HEK293 (cell line): ENCODE data around the gene LEFTY1.

Experiments
- GLIS2 ChIP-seq: fragments of 450-650 bp; formaldehyde crosslinking; IDR thresholded peaks from 2 replicates; pipeline ENCODE4 v1.5.1; 2016; ENCODE audit warnings: missing biosample characterization, missing genetic modification characterization
- HOXD13 ChIP-seq: sonication (generic); formaldehyde crosslinking; IDR thresholded peaks from 2 replicates; pipeline ENCODE4 v1.8.0; 2022; ENCODE audit warnings: missing genetic modification reagents, borderline replicate concordance
- KLF1 ChIP-seq: fragments of 450-650 bp; formaldehyde crosslinking; IDR thresholded peaks from 2 replicates; pipeline ENCODE4 v1.5.1; 2016; ENCODE audit warnings: missing biosample characterization, missing genetic modification characterization
- OSR2 ChIP-seq: fragments of 450-650 bp; formaldehyde crosslinking; IDR thresholded peaks from 2 replicates; pipeline ENCODE4 v1.5.1; 2016; ENCODE audit warnings: missing biosample characterization, missing genetic modification characterization
- PRDM1 ChIP-seq: fragments of 450-650 bp; formaldehyde crosslinking; IDR thresholded peaks from 2 replicates; pipeline ENCODE4; 2016; ENCODE audit warnings: missing biosample characterization, missing genetic modification characterization
- PRDM10 ChIP-seq: fragments of 450-650 bp; formaldehyde crosslinking; IDR thresholded peaks from 2 replicates; pipeline ENCODE4 v1.5.1; 2016; ENCODE audit warnings: missing biosample characterization, missing genetic modification characterization
- REPIN1 ChIP-seq: fragments of 450-650 bp; formaldehyde crosslinking; IDR thresholded peaks from 2 replicates; pipeline ENCODE4 v1.5.1; 2017; ENCODE audit warnings: missing biosample characterization, missing genetic modification characterization, low read depth
- SP3 ChIP-seq: fragments of 450-650 bp; formaldehyde crosslinking; IDR thresholded peaks from 2 replicates; pipeline ENCODE4 v1.5.1; 2016; ENCODE audit warnings: missing biosample characterization, missing genetic modification characterization
- TRIM28 ChIP-seq: IDR thresholded peaks from 2 replicates; pipeline ENCODE4 v1.6.1; 2011; ENCODE audit warnings: low read length, control low read depth, borderline replicate concordance
- ZBTB10 ChIP-seq: fragments of 450-650 bp; formaldehyde crosslinking; IDR thresholded peaks from 2 replicates; pipeline ENCODE4 v1.5.1; 2016; ENCODE audit warnings: missing biosample characterization, missing genetic modification characterization
- ZEB2 ChIP-seq: fragments of 450-650 bp; formaldehyde crosslinking; IDR thresholded peaks from 2 replicates; pipeline ENCODE4 v1.5.1; 2016; ENCODE audit warnings: missing biosample characterization, missing genetic modification characterization
- ZFHX2 ChIP-seq: fragments of 450-650 bp; formaldehyde crosslinking; conservative IDR thresholded peaks from 2 replicates; pipeline ENCODE4 v1.5.1; 2016; ENCODE audit warnings: missing biosample characterization, missing genetic modification characterization
- ZNF146 ChIP-seq: fragments of 450-650 bp; formaldehyde crosslinking; IDR thresholded peaks from 2 replicates; pipeline ENCODE4 v1.5.1; 2016; ENCODE audit warnings: missing biosample characterization, missing genetic modification characterization
- ZNF2 ChIP-seq: fragments of 450-650 bp; formaldehyde crosslinking; IDR thresholded peaks from 2 replicates; pipeline ENCODE4 v1.5.1; 2016; ENCODE audit warnings: missing biosample characterization, missing genetic modification characterization
- ZNF214 ChIP-seq: fragments of 450-650 bp; formaldehyde crosslinking; IDR thresholded peaks from 2 replicates; pipeline ENCODE4 v1.5.1; 2017; ENCODE audit warnings: missing biosample characterization, mild to moderate bottlenecking, missing genetic modification characterization, borderline replicate concordance
- ZNF292 ChIP-seq: fragments of 450-650 bp; formaldehyde crosslinking; IDR thresholded peaks from 2 replicates; pipeline ENCODE4 v1.5.1; 2016; ENCODE audit warnings: low read depth, missing biosample characterization, missing genetic modification characterization, borderline replicate concordance
- ZNF362 ChIP-seq: fragments of 450-650 bp; formaldehyde crosslinking; IDR thresholded peaks from 2 replicates; pipeline ENCODE4 v1.5.1; 2016; ENCODE audit warnings: missing biosample characterization, missing genetic modification characterization
- ZNF394 ChIP-seq: fragments of 450-650 bp; formaldehyde crosslinking; IDR thresholded peaks from 2 replicates; pipeline ENCODE4 v1.5.1; 2016; ENCODE audit warnings: missing biosample characterization, missing genetic modification characterization, mild to moderate bottlenecking, moderate library complexity, borderline replicate concordance
- ZNF473 ChIP-seq: fragments of 450-650 bp; formaldehyde crosslinking; IDR thresholded peaks from 2 replicates; pipeline ENCODE4 v1.5.1; 2017; ENCODE audit warnings: missing biosample characterization, missing genetic modification characterization
- ZNF518A ChIP-seq: fragments of 450-650 bp; formaldehyde crosslinking; conservative IDR thresholded peaks from 2 replicates; pipeline ENCODE4 v1.5.1; 2016; ENCODE audit warnings: low read depth, missing biosample characterization, missing genetic modification characterization
- ZNF580 ChIP-seq: fragments of 450-650 bp; formaldehyde crosslinking; IDR thresholded peaks from 2 replicates; pipeline ENCODE4 v1.5.1; 2016; ENCODE audit warnings: missing biosample characterization, missing genetic modification characterization
- ZNF747 ChIP-seq: fragments of 450-650 bp; formaldehyde crosslinking; IDR thresholded peaks from 2 replicates; pipeline ENCODE4 v1.5.1; 2016; ENCODE audit warnings: missing biosample characterization, missing genetic modification characterization
- ZNF792 ChIP-seq: fragments of 450-650 bp; formaldehyde crosslinking; IDR thresholded peaks from 2 replicates; pipeline ENCODE4 v1.5.1; 2016; ENCODE audit warnings: missing biosample characterization, missing genetic modification characterization
- ZNF837 ChIP-seq: fragments of 450-650 bp; formaldehyde crosslinking; IDR thresholded peaks from 2 replicates; pipeline ENCODE4 v1.5.1; 2016; ENCODE audit warnings: missing biosample characterization, missing genetic modification characterization
- ZNF843 ChIP-seq: fragments of 450-650 bp; formaldehyde crosslinking; IDR thresholded peaks from 2 replicates; pipeline ENCODE4 v1.5.1; 2016; ENCODE audit warnings: missing biosample characterization, missing genetic modification characterization
- ZSCAN23 ChIP-seq: fragments of 450-650 bp; formaldehyde crosslinking; IDR thresholded peaks from 2 replicates; pipeline ENCODE4 v1.5.1; 2016; ENCODE audit warnings: missing biosample characterization, missing genetic modification characterization
- ZXDB ChIP-seq: fragments of 450-650 bp; formaldehyde crosslinking; IDR thresholded peaks from 2 replicates; pipeline ENCODE4 v1.5.1; 2016; ENCODE audit warnings: missing biosample characterization, missing genetic modification characterization

The LEFTY1 gene

GRCh38 chr1:225923692-225924555 lies 35.0 kb upstream of the LEFTY1 start, which contains the start of gene PYCR2 (continued):
- TF ChIP-seq KLF1 (tag by site-specific recombination) = peak; percentile 84
- peak; percentile 37; the same call in 1 of the 2 replicates for TF ChIP-seq ZNF394 (tag by site-specific recombination)
- TF ChIP-seq ZNF2 (tag by site-specific recombination) = peak; percentile 96
- peak; percentile 99 for TF ChIP-seq ZXDB
- 0 out of 2 replicates have a peak, but pooled peaks have one; percentile 34 for TF ChIP-seq ZNF837 (tag by site-specific recombination)
- TF ChIP-seq ZBTB10 (tag by site-specific recombination) = peak; percentile 91
- TF ChIP-seq GLIS2 (tag by site-specific recombination) = peak; percentile 99
- peak; percentile 4; the same call in 1 of the 2 replicates for TF ChIP-seq ZNF146 (tag by site-specific recombination)
- TF ChIP-seq OSR2 = peak; percentile 60
- peak; percentile 98 for TF ChIP-seq PRDM10 (tag by site-specific recombination)
- TF ChIP-seq ZNF292 = no peak
- no peak for TF ChIP-seq PRDM1 (tag by site-specific recombination)
- peak; percentile 71; the same call in 1 of the 2 replicates for TF ChIP-seq ZNF843 (tag by site-specific recombination)
- TF ChIP-seq ZNF518A (tag by site-specific recombination) = peak; percentile 69
- peak; percentile 97 for TF ChIP-seq SP3 (tag by site-specific recombination)
- TF ChIP-seq ZNF362 = no peak
- TF ChIP-seq ZNF473 (tag by site-specific recombination) = no peak
- TF ChIP-seq ZFHX2 (tag by site-specific recombination) = peak; percentile 95
- peak; percentile 66; the same call in 1 of the 2 replicates for TF ChIP-seq ZSCAN23 (tag by site-specific recombination)
- peak; percentile 93 for TF ChIP-seq ZEB2 (tag by site-specific recombination)
- no peak for TF ChIP-seq HOXD13 (CRISPR knock-in tag)
- TF ChIP-seq ZNF580 (tag by site-specific recombination) = peak; percentile 88
- TF ChIP-seq REPIN1 (tag by site-specific recombination) = 0 out of 2 replicates have a peak, but pooled peaks have one; percentile 24
- TF ChIP-seq ZNF214 (tag by site-specific recombination) = no peak
- TF ChIP-seq TRIM28 = peak; percentile 20; the same call in 1 of the 2 replicates
- TF ChIP-seq ZNF747 (tag by site-specific recombination) = no peak
- peak; percentile 39; the same call in 1 of the 2 replicates for TF ChIP-seq ZNF792 (tag by site-specific recombination)
